ENCODE measurements around the gene SAE1.

DNA sequence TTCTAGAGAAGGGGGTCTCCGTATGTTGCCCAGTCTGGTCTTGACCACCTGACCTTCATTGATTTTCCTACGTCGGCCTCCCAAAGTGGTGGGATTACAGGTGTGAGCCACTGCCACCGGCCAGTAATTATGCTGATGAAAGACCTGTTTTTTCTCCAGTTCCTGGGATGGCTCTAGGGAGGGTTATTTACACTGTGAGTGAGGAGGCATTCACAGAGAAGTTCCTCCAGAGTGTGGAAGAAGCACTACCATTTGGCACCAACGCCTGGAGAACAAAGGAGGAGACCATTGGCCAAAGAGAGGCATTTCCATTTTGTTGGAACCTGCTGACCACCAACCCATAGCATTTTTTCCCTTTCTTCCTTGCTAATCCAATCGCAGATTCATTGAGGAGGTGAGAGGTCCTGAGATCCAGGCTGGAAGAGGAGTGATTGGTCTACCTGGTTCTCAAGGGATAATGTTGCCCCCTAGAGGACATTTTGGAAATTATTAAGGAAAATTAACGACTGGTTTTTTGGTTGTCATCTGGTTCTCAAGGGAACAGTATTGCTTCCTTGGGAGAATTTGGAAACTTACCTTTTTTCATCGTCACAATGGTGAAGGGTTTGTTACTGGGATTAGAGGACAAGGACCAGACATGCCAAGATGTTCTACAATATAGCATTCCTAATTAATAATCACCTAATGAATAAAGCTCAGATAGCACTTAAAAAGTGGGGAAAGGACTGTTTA is 5.5 kb upstream of the SAE1 start:
- TF ChIP-seq EZH2 (IDR thresholded peaks at IDR 0.05; ENCODE audit: borderline replicate concordance): no peak
- TF ChIP-seq, protein P1, sequence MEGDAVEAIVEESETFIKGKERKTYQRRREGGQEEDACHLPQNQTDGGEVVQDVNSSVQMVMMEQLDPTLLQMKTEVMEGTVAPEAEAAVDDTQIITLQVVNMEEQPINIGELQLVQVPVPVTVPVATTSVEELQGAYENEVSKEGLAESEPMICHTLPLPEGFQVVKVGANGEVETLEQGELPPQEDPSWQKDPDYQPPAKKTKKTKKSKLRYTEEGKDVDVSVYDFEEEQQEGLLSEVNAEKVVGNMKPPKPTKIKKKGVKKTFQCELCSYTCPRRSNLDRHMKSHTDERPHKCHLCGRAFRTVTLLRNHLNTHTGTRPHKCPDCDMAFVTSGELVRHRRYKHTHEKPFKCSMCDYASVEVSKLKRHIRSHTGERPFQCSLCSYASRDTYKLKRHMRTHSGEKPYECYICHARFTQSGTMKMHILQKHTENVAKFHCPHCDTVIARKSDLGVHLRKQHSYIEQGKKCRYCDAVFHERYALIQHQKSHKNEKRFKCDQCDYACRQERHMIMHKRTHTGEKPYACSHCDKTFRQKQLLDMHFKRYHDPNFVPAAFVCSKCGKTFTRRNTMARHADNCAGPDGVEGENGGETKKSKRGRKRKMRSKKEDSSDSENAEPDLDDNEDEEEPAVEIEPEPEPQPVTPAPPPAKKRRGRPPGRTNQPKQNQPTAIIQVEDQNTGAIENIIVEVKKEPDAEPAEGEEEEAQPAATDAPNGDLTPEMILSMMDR (IDR thresholded peaks at IDR 0.05; ENCODE audit: poor library complexity): peak; percentile 79

Data from hepatocyte (in vitro differentiated cells).